ENCODE results near the gene ACOT11.

The ACOT11 gene

GRCh38 chr1:54545916-54546635 lies 2.0 kb upstream of the ACOT11 start:
- TF ChIP-seq ZNF274 (IDR thresholded peaks at IDR 0.05; ENCODE audit: low read depth, low read length), result no peak

GRCh38 chr1:54546651-54547401 lies 1.2 kb upstream of the ACOT11 start:
- TF ChIP-seq ZNF274 (IDR thresholded peaks at IDR 0.05; ENCODE audit: low read depth, low read length), result no peak
- H3K4me3 ChIP-seq (ENCODE audit: low read length), result no peak overlapping the region

More at GRCh38 chr1:54545916-54546635, 2.0 kb upstream of the ACOT11 start:
- no peak overlapping the region for H3K4me3 ChIP-seq (ENCODE audit: low read length)

- TF ChIP-seq ZNF274 (IDR thresholded peaks at IDR 0.05; ENCODE audit: low read depth, low read length), result no peak
- no peak overlapping the region for H3K4me3 ChIP-seq (ENCODE audit: low read length)
These were observed 489 bp downstream of the ACOT11 start for GRCh38 chr1:54548389-54549044.

- H3K4me3 ChIP-seq (ENCODE audit: low read length), result no peak overlapping the region
- no peak for TF ChIP-seq ZNF274 (IDR thresholded peaks at IDR 0.05; ENCODE audit: low read depth, low read length)
These were observed 1.3 kb downstream of the ACOT11 start for GRCh38 chr1:54549181-54549924.

- TF ChIP-seq ZNF274 (IDR thresholded peaks at IDR 0.05; ENCODE audit: low read depth, low read length), result no peak
- H3K4me3 ChIP-seq (ENCODE audit: low read length), result no peak overlapping the region
These were observed 3.9 kb downstream of the ACOT11 start for GRCh38 chr1:54551891-54552290.

- TF ChIP-seq ZNF274 (IDR thresholded peaks at IDR 0.05; ENCODE audit: low read depth, low read length), result no peak
- no peak overlapping the region for H3K4me3 ChIP-seq (ENCODE audit: low read length)
These were observed 5.7 kb downstream of the ACOT11 start for GRCh38 chr1:54553602-54554313.

GRCh38 chr1:54556110-54556509 lies 8.1 kb downstream of the ACOT11 start:
- TF ChIP-seq ZNF274 (IDR thresholded peaks at IDR 0.05; ENCODE audit: low read depth, low read length), result no peak
- no peak overlapping the region for H3K4me3 ChIP-seq (ENCODE audit: low read length)

- no peak overlapping the region for H3K4me3 ChIP-seq (ENCODE audit: low read length)
- TF ChIP-seq ZNF274 (IDR thresholded peaks at IDR 0.05; ENCODE audit: low read depth, low read length), result no peak
These were observed 9.8 kb downstream of the ACOT11 start for GRCh38 chr1:54557671-54558355.

GRCh38 chr1:54558434-54559030 lies 10.5 kb downstream of the ACOT11 start:
- H3K4me3 ChIP-seq (ENCODE audit: low read length), result no peak overlapping the region
- no peak for TF ChIP-seq ZNF274 (IDR thresholded peaks at IDR 0.05; ENCODE audit: low read depth, low read length)

- no peak for TF ChIP-seq ZNF274 (IDR thresholded peaks at IDR 0.05; ENCODE audit: low read depth, low read length)
- H3K4me3 ChIP-seq (ENCODE audit: low read length), result no peak overlapping the region
These were observed 11.1 kb downstream of the ACOT11 start for GRCh38 chr1:54559111-54559548.

GRCh38 chr1:54559771-54560231 lies 11.8 kb downstream of the ACOT11 start:
- H3K4me3 ChIP-seq (ENCODE audit: low read length), result no peak overlapping the region
- no peak for TF ChIP-seq ZNF274 (IDR thresholded peaks at IDR 0.05; ENCODE audit: low read depth, low read length)

- no peak overlapping the region for H3K4me3 ChIP-seq (ENCODE audit: low read length)
- TF ChIP-seq ZNF274 (IDR thresholded peaks at IDR 0.05; ENCODE audit: low read depth, low read length), result no peak
These were observed 16.5 kb downstream of the ACOT11 start for GRCh38 chr1:54564312-54565112.

Data from GM08714 (cell line).